ENCODE data around the gene DCAF11. TPM values are rescaled to one million over a fixed set of nuclear protein-coding genes. Genes with fewer than 3 reads are reported as not detected.
"Not testable (repeated sequence)": the region's sequence is repeated elsewhere in the genome, so short reads cannot be mapped to it uniquely, and the experiment has no call there.

DCAF11 gene
- polyA plus RNA-seq, 3 donors from 2014 or later = 91.1 to 129 (median 98.2) TPM

GRCh38 chr14:24095271-24096068, 19.1 kb upstream of the DCAF11 start:
- Mint-ChIP-seq H3K27ac (peak overlapping the region; percentile 85 to 98 (median 94)), H3K4me3 (peak overlapping the region; percentile 95 to 98 (median 97)), H3K36me3 (peaks cover 0 to 9% (median 4%) of the 10 kb centered on the region in 3 donors), H3K4me1 (peaks cover 15 to 24% of the 10 kb centered on the region in 2 donors), H3K9me3 (no peaks in the 10 kb centered on the region), H3K27me3 (ENCODE audit: low read depth in 3 of 3) (peaks cover 1 to 8% (median 2%) of the 10 kb centered on the region in 3 donors)
- DNase-seq = peak; percentile 16 to 23 (median 16)

- DNase-seq = no peak
- Mint-ChIP-seq H3K4me3 (peak overlapping the region; percentile 30 to 63 (median 48)), H3K27me3 (ENCODE audit: low read depth in 3 of 3) (peaks cover 1 to 9% (median 2%) of the 10 kb centered on the region in 3 donors), H3K36me3 (peaks cover 0 to 15% (median 8%) of the 10 kb centered on the region in 3 donors), H3K27ac (peak overlapping the region; percentile 17 to 70 (median 55)), H3K4me1 (peaks cover 15 to 22% of the 10 kb centered on the region in 2 donors), H3K9me3 (no peaks in the 10 kb centered on the region)
These were observed 17.9 kb upstream of the DCAF11 start for GRCh38 chr14:24096545-24097181.

GRCh38 chr14:24098229-24098926, 16.2 kb upstream of the DCAF11 start:
- Mint-ChIP-seq H3K4me3 (no peak overlapping the region), H3K27ac (no peak overlapping the region), H3K36me3 (peaks cover 0 to 26% (median 8%) of the 10 kb centered on the region in 3 donors), H3K27me3 (ENCODE audit: low read depth in 3 of 3) (peaks cover 0 to 9% (median 1%) of the 10 kb centered on the region in 3 donors), H3K4me1 (peaks cover 15 to 17% of the 10 kb centered on the region in 2 donors), H3K9me3 (no peaks in the 10 kb centered on the region)
- DNase-seq = no peak

- H3K9me3 Mint-ChIP-seq = no peaks in the 10 kb centered on the region
- no peak overlapping the region for H3K4me3 Mint-ChIP-seq
- H3K27me3 Mint-ChIP-seq (ENCODE audit: low read depth in 3 of 3) = peaks cover 0 to 9% (median 1%) of the 10 kb centered on the region in 3 donors
- no peak for DNase-seq
- peaks cover 14 to 15% of the 10 kb centered on the region in 2 donors for H3K4me1 Mint-ChIP-seq
- H3K27ac Mint-ChIP-seq = no peak overlapping the region
- H3K36me3 Mint-ChIP-seq = peaks cover 3 to 26% (median 12%) of the 10 kb centered on the region in 3 donors
These were observed 15.4 kb upstream of the DCAF11 start for GRCh38 chr14:24098927-24099813.

GRCh38 chr14:24100197-24100981, 14.2 kb upstream of the DCAF11 start:
- no peak overlapping the region for H3K4me3 Mint-ChIP-seq
- H3K4me1 Mint-ChIP-seq = peaks cover 6 to 8% of the 10 kb centered on the region in 2 donors
- no peak for DNase-seq
- peaks cover 7 to 35% (median 19%) of the 10 kb centered on the region in 3 donors for H3K36me3 Mint-ChIP-seq
- no peaks in the 10 kb centered on the region for H3K9me3 Mint-ChIP-seq
- H3K27me3 Mint-ChIP-seq (ENCODE audit: low read depth in 3 of 3) = peaks cover 0 to 2% (median 0%) of the 10 kb centered on the region in 3 donors
- H3K27ac Mint-ChIP-seq = no peak overlapping the region

- peaks cover 0 to 3% of the 10 kb centered on the region in 2 donors for H3K4me1 Mint-ChIP-seq
- no peak overlapping the region for H3K4me3 Mint-ChIP-seq
These were observed 13.5 kb upstream of the DCAF11 start for GRCh38 chr14:24100982-24101494.

GRCh38 chr14:24102357-24103048, 12.1 kb upstream of the DCAF11 start:
- H3K36me3 Mint-ChIP-seq = peaks cover 7 to 35% (median 19%) of the 10 kb centered on the region in 3 donors
- peaks cover 0 to 2% (median 0%) of the 10 kb centered on the region in 3 donors for H3K27me3 Mint-ChIP-seq (ENCODE audit: low read depth in 3 of 3)
- no peaks in the 10 kb centered on the region for H3K4me1 Mint-ChIP-seq
- H3K27ac Mint-ChIP-seq = no peak overlapping the region
- DNase-seq = no peak
- no peak overlapping the region for H3K4me3 Mint-ChIP-seq
- H3K9me3 Mint-ChIP-seq = no peaks in the 10 kb centered on the region

More at GRCh38 chr14:24100982-24101494, 13.5 kb upstream of the DCAF11 start:
- Mint-ChIP-seq H3K36me3 (peaks cover 7 to 35% (median 19%) of the 10 kb centered on the region in 3 donors), H3K9me3 (no peaks in the 10 kb centered on the region), H3K27ac (no peak overlapping the region), H3K27me3 (ENCODE audit: low read depth in 3 of 3) (peaks cover 0 to 2% (median 0%) of the 10 kb centered on the region in 3 donors)
- DNase-seq = no peak

- Mint-ChIP-seq H3K4me1 (peaks cover 2 to 3% of the 10 kb centered on the region in 2 donors), H3K36me3 (peaks cover 7 to 35% (median 19%) of the 10 kb centered on the region in 3 donors), H3K4me3 (no peak overlapping the region), H3K27ac (no peak overlapping the region), H3K27me3 (ENCODE audit: low read depth in 3 of 3) (peaks cover 0 to 2% (median 0%) of the 10 kb centered on the region in 3 donors), H3K9me3 (no peaks in the 10 kb centered on the region)
- DNase-seq = no peak
These were observed 11.1 kb upstream of the DCAF11 start for GRCh38 chr14:24103451-24103850.

GRCh38 chr14:24105609-24106239, 8.9 kb upstream of the DCAF11 start:
- not testable (repeated sequence) for DNase-seq; H3K27ac Mint-ChIP-seq; H3K9me3 Mint-ChIP-seq; H3K4me3 Mint-ChIP-seq; H3K27me3 Mint-ChIP-seq (ENCODE audit: low read depth in 3 of 3)
- peaks cover 10% of the 10 kb centered on the region in 2 donors for H3K4me1 Mint-ChIP-seq
- peaks cover 7 to 23% (median 15%) of the 10 kb centered on the region in 3 donors for H3K36me3 Mint-ChIP-seq

GRCh38 chr14:24106672-24107271, 7.8 kb upstream of the DCAF11 start:
- H3K4me1 Mint-ChIP-seq = peaks cover 10% of the 10 kb centered on the region in 2 donors
- no peak for DNase-seq
- H3K4me3 Mint-ChIP-seq = no peak overlapping the region
- H3K36me3 Mint-ChIP-seq = peaks cover 7 to 19% (median 11%) of the 10 kb centered on the region in 3 donors
- no peak overlapping the region for H3K27ac Mint-ChIP-seq
- no peaks in the 10 kb centered on the region for H3K27me3 Mint-ChIP-seq (ENCODE audit: low read depth in 3 of 3)
- H3K9me3 Mint-ChIP-seq = no peaks in the 10 kb centered on the region

GRCh38 chr14:24108336-24108874, 6.2 kb upstream of the DCAF11 start:
- Mint-ChIP-seq H3K27ac (peak overlapping the region; percentile 85 to 98 (median 94)), H3K36me3 (peaks cover 7 to 11% (median 9%) of the 10 kb centered on the region in 3 donors), H3K9me3 (no peaks in the 10 kb centered on the region), H3K4me1 (peaks cover 10 to 13% of the 10 kb centered on the region in 2 donors), H3K27me3 (ENCODE audit: low read depth in 3 of 3) (no peaks in the 10 kb centered on the region), H3K4me3 (peak overlapping the region in 2 of 5 donors; percentile 2 to 42)
- no peak for DNase-seq
